Caki2 (cell line): Measurements from ENCODE around the gene GRAMD4. TPM values are rescaled to one million over a fixed set of nuclear protein-coding genes. Genes with fewer than 3 reads are reported as not detected.

Source experiments
- DNase-seq: peaks from one replicate; pipeline ENCODE4 v3.0.0-alpha.2; 2015; ENCODE audit warnings: low read depth
- in situ Hi-C: cut with HindIII; loops from 2 replicates; pipeline ENCODE4 v1.10.0; 2016; ENCODE audit warnings: low sequenced_read_pairs, low pct_unique_long_range_greater_than_20kb, mixed read lengths
- total RNA-seq: library from RNA; depleted of rRNA; stranded (reverse); fragments of >200 nt; shearing (Covaris generic); gene quantifications from 2 replicates; pipeline ENCODE4 v1.2.3, GENCODE V29; 2014; ENCODE audit warnings: low replicate concordance; rRNA removed

GRAMD4 gene
- total RNA-seq, 1 experiment from 2014 or later: 46.8 TPM

DNA sequence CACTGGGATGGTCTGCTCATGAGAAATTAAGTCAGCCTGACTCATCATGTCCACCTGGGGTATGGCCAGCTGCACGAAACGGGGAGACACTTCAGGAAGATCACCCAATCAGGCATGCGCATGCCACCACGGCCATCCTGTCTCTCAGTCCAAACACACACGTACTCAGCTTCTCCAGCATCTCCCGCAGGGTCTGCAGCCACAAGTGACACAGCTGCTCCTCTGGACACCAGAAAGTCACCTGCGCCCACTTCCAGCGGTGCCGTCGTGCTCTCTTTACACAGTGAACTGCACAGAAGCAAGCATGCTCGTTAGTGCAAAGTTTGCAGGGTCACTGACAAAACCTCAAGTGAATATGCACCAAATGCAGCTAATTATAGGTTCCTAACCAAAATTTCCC, 99.7 kb downstream of the GRAMD4 start:
- DNase-seq: no peak
- in situ Hi-C loops: no loop called here

DNA sequence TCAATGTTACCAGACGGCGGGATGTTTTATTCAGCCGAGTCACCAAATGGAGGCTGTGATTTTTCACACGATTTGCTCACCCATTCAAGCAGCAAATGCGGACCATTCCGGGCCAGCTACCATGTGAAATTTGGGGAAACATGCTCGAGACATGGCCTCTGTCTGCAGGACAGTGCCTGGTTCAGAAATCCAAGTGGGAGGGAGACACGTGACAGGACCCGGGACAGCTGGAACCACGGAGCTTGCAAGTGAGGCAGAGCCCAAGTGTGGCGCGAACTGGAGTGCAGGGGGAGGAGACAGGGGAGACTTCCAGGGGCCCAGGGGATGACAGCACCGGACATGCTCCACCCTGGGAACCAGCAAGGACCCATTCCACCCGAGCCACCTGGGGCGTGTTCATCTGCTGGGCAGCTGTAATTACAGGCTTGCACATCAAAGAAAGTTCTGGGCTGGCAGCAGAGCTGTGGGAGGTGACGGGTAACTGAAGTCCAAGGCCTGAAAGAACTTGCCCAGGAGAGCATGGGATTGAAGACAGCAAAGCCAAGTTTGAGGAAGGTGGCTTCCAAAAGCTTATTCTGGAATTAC, 101.4 kb downstream of the GRAMD4 start:
- DNase-seq: no peak
- in situ Hi-C loops: no loop called here

DNA sequence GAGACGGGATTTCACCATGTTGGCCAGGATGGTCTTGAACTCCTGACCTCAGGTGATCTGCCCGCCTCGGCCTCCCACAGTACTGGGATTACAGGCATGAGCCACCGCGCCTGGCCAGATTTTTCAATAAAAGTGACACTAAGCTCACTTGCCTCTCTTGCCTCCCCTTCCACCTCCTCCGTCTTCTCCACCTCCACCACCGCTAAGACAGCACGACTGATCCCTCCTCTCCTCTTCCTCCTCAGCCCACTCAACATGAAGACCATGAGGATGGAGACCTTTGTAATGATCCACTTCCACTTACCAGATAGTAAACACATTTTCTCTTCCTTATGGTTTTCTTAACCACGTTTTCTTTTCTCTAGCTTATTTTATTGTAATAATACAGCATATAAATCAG, 103.7 kb downstream of the GRAMD4 start:
- in situ Hi-C loops: no loop called here
- DNase-seq: no peak

DNA sequence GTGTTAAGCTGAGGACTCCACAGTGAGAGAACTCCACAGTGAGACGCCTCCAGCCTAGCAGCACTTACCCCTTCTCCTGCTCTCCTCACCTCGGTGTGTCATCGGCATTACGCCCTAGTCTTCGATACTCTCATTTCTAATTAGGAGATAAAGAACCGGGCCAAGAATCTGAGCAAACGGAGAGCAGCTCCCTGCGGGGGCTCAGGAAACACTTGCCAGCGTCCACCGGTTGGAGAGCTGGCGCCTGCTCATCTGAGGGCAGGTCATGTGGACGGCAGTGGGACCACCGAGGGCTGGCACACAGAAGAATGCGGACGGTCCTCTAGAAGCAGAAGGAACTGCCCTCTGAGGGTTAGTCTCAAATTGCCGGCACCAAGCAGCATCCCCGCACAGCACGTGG, 104.9 kb downstream of the GRAMD4 start:
- in situ Hi-C loops: no loop called here
- DNase-seq: no peak

DNA sequence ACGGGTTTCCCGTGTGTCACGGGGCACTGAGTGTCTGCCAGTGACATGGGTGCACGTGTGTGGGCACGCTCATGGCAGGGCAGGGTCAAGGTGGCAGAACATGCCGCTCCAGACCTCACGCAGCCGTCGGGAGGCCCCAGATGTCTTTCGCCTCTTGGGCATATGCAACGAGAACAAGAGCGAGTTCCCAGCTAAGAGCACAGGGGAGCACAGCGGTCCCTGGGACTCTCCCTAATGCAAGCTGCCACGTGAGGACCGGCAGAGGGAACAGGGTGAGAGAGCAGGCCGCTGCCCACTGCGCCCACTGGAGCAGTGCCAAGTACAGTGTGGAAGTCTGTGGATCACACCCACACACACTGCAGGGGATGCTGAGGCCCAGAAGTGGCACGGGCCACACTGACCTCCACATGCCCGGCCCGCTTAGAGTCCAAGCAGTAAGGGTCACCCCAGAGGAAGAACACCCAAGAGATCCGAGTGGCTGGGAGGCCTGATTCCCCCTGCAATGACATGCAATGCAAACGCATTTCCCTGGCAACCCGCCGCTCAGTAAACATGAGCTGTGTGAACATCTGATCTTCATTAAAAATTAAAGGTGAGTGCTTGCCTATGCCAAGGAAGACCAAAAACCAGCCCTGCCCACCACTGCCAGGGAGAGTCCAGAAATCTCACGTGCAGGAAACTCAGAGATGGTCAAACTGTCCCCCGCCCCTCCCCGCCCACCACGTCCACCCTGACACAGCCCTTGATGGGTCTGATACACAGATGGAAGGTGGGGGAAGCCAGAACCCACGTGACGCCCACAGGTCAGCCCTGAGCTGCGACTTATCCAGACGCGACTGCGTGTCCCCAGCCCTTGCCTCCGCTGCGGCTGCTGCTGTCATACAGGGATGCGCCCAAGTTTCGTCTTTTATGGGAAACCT, 106.1 kb downstream of the GRAMD4 start:
- in situ Hi-C loops: no loop called here
- no peak for DNase-seq

DNA sequence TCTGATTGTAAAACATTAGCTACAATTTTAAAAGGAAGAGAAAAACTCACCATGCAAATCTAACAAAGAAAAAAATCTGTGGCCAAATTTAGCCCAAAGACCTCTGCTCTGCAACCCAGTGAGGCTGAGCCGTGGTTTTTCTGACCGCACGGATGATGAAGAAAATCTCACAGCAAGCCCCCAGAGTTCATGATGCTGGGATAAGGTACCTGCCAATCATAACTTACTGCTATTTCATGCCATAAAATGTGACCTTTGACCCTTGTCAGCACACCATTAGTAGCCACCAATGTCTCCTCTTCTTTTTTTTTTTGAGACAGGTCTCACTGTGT, 106.8 kb downstream of the GRAMD4 start:
- in situ Hi-C loops: no loop called here
- no peak for DNase-seq

DNA sequence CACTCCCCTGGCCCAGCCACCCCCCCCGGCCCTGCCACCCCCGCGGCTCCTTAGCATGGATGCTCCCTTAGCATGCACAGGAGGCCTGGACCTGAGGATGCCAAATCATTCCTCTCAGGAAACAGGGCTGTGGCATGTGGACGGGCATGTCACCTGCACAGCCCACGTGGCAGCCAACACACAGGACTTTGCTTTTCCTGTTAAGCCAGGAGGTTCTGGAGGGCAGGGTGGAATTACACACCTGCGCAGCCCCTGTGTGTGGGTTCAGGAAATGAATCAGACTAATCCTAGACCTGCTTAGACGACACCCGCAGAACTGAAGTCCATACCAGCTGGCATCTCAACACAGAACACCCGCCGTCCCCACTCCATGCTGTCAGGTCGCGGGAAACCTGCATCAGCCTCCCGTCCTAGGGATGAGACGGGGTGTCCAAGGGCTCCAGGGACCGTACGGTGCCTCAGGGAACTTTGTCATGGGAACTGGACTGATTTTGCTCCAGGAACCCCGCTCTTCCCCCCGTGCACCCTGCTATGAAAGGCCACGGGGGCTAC, 107.7 kb downstream of the GRAMD4 start:
- no peak for DNase-seq
- in situ Hi-C loops: no loop called here

DNA sequence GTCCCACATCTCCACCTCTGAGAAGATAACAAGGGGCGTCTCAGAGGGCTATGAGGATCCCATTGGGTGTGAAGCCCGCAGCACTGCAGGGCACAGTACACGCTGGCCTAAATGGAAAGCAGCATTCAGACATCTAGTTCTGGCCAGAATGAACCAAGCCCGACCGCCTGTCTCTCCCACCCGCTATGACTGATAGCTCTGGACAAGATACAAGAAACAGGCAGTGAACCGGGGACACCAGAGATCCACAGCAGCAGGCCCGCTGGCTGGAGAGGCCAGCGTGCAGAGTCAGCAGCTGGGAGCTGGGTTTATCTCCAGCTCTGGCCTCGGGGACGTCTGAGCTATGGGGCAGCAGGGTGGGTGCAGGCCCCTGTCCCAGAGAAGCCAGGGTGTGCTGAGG, 108.3 kb downstream of the GRAMD4 start:
- DNase-seq: no peak

More for the DNA sequence above, 108.3 kb downstream of the GRAMD4 start:
- in situ Hi-C loops: no loop called here

Other genes starting within 250 kb of the GRAMD4 start
- 94.1 and 98.7 TPM in 2 replicates for gene CELSR1, start 82.8 kb upstream of the GRAMD4 start, total RNA-seq
- 34.8 and 37.7 TPM in 2 replicates for gene CERK, start 117.9 kb downstream of the GRAMD4 start, total RNA-seq
- 15.0 and 29.6 TPM in 2 replicates for gene TBC1D22A, start 142.3 kb downstream of the GRAMD4 start, total RNA-seq